Cardiac muscle cell (in vitro differentiated cells and primary cell): ENCODE results near the gene SMAD3. TPM values are rescaled to one million over a fixed set of nuclear protein-coding genes. Genes with fewer than 3 reads are reported as not detected.

Experiments
- DNase-seq, 2 donors: peaks; one replicate each; pipeline versions ENCODE4 v3.0.0 to v3.0.0-alpha.2; 2010 to 2017; ENCODE audit warnings: low read depth in 1 of 2, low spot score in 1 of 2
- H3K27ac ChIP-seq: fragments of 200-600 bp; sonication (generic); 2 replicates; pipeline ENCODE4 v1.5.1; 2016
- H3K27me3 ChIP-seq: fragments of 200-600 bp; sonication (generic); 2 replicates; pipeline ENCODE4 v1.6.0; 2016; ENCODE audit warnings: control low read depth
- H3K36me3 ChIP-seq: fragments of 200-600 bp; sonication (generic); 2 replicates; pipeline ENCODE4 v1.5.1; 2016; ENCODE audit warnings: control low read depth
- H3K4me1 ChIP-seq: fragments of 200-600 bp; sonication (generic); 2 replicates; pipeline ENCODE4 v1.8.1; 2017; ENCODE audit warnings: low read depth, mild to moderate bottlenecking, mixed run types
- H3K4me3 ChIP-seq: fragments of 200-600 bp; sonication (generic); 2 replicates; pipeline ENCODE4 v1.5.1; 2016; ENCODE audit warnings: mild to moderate bottlenecking
- H3K9me3 ChIP-seq: fragments of 200-600 bp; sonication (generic); 2 replicates; pipeline ENCODE4 v1.5.1; 2017; ENCODE audit warnings: low read depth, mild to moderate bottlenecking, control low read depth
- polyA plus RNA-seq: library from polyadenylated mRNA; unstranded; fragments of >200 nt; fragmentation: Nextera tagmentation; extraction: Ambion mirVana; gene quantifications from 2 replicates; pipeline ENCODE4 v1.2.1, GENCODE V29; 2016
- total RNA-seq: library from RNA; depleted of rRNA; stranded (reverse); fragments of >200 nt; gene quantifications from 2 replicates; pipeline ENCODE4 v1.2.3, GENCODE V29; 2016
- TF ChIP-seq, protein P1 (sequence below): IDR thresholded peaks from 2 replicates; pipeline ENCODE4 v1.5.1; 2012; ENCODE audit warnings: low read depth, mild to moderate bottlenecking, low read length

Gene SMAD3
- total and polyA plus RNA-seq, 2 experiments from 2014 or later, result 16.3 to 29.2 TPM

DNA sequence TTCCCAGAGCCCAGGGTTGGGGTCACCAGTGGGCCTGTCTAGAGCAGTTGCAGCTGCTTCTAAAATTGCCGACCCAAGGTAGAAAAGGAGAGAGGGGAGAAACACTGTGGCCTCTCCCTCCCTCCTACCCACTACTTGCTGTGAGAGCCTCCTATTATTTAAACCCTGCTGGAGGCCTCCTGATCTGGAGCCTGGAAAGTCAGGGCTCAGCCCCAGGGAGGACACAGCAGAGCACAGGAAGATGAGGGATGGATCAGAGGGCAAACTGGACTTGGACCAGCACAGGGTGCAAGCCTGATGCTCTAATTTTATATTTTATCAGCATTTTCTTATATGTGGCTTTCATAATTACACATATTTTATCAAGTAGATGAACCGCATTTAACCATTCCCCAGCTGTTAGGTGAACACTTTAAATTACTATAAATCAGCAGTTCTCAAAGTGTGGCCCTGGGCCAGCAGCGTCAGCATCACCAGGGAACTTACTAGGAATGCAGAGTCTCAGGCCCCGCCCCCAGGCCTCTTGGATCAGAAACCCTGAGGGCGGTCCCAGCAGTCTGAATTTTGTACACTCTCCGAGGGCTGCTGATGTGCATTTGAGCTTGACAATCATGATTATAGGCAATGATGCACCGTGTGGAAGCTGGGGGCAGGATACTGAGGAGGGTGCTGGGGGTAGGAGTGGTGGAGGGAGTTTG lies 26.7 kb downstream of the SMAD3 start:
- H3K4me1 ChIP-seq, result peaks cover 64% of the 10 kb centered on the region
- H3K36me3 ChIP-seq, result no peaks in the 10 kb centered on the region
- TF ChIP-seq, protein P1, sequence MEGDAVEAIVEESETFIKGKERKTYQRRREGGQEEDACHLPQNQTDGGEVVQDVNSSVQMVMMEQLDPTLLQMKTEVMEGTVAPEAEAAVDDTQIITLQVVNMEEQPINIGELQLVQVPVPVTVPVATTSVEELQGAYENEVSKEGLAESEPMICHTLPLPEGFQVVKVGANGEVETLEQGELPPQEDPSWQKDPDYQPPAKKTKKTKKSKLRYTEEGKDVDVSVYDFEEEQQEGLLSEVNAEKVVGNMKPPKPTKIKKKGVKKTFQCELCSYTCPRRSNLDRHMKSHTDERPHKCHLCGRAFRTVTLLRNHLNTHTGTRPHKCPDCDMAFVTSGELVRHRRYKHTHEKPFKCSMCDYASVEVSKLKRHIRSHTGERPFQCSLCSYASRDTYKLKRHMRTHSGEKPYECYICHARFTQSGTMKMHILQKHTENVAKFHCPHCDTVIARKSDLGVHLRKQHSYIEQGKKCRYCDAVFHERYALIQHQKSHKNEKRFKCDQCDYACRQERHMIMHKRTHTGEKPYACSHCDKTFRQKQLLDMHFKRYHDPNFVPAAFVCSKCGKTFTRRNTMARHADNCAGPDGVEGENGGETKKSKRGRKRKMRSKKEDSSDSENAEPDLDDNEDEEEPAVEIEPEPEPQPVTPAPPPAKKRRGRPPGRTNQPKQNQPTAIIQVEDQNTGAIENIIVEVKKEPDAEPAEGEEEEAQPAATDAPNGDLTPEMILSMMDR, result no peak
- no peak overlapping the region for H3K4me3 ChIP-seq
- H3K27ac ChIP-seq, result peak overlapping the region; percentile 89
- H3K27me3 ChIP-seq, result no peaks in the 10 kb centered on the region
- no peak for DNase-seq
- H3K9me3 ChIP-seq, result no peaks in the 10 kb centered on the region

DNA sequence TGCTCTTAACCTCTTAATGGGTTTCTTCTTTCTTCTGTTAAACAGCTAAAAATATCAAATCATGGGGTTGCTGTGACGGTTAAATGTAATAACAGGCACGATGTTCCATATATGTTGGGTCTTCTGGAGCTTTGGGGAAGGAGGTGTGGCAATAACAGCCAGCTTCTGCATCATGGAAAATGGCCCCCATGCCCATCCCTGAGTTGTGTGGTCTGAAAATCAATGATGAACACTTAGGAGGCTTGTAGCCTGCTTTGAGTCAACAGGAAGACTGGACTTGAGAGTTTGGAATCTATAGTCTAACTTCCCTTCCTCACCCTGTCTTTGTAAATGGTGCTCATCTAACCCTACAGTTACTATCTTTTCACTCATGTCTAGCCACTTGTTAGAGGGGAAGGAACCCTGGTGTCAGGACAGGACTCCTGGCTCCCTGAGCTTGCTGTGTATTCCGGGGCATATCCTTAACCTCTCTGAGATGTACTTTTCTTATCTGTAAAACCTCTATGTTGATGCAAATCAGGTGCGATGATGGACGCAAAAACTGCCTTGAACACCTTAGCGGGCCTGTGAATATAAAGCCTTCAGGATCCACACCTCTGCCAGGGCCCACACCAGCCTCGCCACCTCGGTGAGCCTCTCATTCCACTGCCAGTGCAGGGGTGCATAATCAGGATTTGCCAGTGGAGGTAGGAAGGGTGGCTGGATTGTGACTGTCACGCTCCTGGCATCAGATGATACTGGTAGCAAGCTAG lies 27.5 kb downstream of the SMAD3 start:
- Histone ChIP-seq H3K4me3 (no peak overlapping the region), H3K27ac (no peak overlapping the region), H3K4me1 (peaks cover 56% of the 10 kb centered on the region), H3K27me3 (no peaks in the 10 kb centered on the region), H3K9me3 (no peaks in the 10 kb centered on the region), H3K36me3 (no peaks in the 10 kb centered on the region)
- no peak for DNase-seq
- TF ChIP-seq, protein P1, result no peak

DNA sequence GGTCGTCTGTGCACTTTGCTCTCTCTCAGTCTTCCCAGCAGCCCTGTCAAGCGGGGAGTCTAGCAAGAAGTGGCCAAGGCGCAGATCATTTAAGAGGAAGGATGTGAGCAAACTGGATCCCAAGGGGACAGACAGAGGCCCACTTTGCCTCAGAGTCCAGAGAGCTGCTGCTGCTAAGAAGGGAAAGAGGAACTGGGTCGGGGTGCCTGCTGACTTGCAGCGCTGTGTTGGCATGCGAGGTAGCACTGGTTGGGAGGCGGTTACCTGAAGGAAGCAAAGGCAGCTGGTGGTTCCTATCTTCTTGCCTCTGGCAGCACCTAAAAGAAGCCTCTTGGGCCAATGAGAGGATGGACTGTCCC lies 28.1 kb downstream of the SMAD3 start:
- Histone ChIP-seq H3K4me3 (no peak overlapping the region), H3K27me3 (no peaks in the 10 kb centered on the region), H3K36me3 (no peaks in the 10 kb centered on the region), H3K9me3 (no peaks in the 10 kb centered on the region), H3K27ac (no peak overlapping the region), H3K4me1 (peaks cover 56% of the 10 kb centered on the region)
- no peak for DNase-seq
- TF ChIP-seq, protein P1, result no peak

DNA sequence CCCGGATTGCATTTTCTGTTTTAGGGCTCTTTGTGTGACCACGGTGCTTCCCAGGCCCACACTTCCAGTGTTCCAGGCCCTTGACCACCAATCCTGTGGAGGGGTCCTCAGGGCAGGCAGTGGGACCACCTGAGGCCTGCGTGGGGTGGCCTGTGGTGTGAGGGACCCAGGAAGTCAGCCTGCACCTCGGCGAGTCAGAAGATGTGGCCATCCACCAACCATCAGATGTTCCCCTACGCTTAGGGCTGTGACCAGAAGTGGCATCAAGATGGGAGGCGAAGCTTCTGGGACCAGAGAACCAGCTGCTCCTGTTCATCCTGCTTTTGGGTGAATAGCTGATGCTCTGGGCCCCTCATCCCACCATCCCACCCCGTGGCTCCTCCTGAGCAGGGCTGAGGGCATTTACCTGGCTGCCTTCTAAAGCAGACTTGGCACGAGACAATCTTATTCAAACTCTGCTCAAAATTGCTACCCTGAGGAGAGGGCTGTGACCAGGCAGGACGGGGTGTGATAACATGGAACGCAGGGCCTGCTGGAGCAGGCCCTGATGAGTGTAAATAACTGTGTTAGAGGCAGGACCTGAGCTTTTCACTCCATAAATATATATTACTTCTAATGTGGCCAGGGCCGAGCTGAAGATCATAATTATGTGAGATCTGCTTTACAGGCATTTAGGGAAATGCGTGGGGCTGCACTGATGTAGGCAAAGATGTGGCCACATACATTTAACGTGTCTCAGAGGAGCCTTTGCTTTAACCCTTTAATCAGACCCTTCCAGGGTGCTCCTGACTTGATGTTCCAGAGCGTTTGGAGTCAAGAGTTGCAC lies 28.8 kb downstream of the SMAD3 start:
- Histone ChIP-seq H3K4me1 (peaks cover 58% of the 10 kb centered on the region), H3K27me3 (no peaks in the 10 kb centered on the region), H3K27ac (no peak overlapping the region), H3K9me3 (no peaks in the 10 kb centered on the region), H3K36me3 (no peaks in the 10 kb centered on the region), H3K4me3 (no peak overlapping the region)
- TF ChIP-seq, protein P1, result no peak
- no peak for DNase-seq

DNA sequence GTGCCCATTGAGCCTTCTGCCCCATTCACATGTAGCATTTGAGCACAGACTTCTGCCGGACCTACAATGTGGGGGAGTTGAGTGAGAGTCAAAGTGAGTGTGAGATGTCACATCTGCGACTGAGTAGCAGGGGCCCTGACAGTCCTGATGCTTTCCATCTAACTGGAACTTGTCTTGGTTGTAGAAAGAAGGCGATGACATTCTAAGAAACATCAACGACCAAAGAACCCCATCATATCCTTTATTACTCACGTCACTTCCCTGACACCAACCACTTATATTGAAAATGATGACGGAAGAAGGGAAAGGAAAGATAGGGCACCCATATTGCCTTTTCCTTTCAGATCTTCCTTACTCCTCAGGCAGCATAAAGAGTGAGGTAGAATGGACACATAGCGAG lies 30.5 kb downstream of the SMAD3 start:
- Histone ChIP-seq H3K4me3 (no peak overlapping the region), H3K27ac (no peak overlapping the region), H3K9me3 (no peaks in the 10 kb centered on the region), H3K4me1 (peaks cover 45% of the 10 kb centered on the region), H3K36me3 (no peaks in the 10 kb centered on the region), H3K27me3 (no peaks in the 10 kb centered on the region)
- TF ChIP-seq, protein P1, result no peak
- no peak for DNase-seq
